Measurements from ENCODE around the gene C1orf174. TPM values are rescaled to one million over a fixed set of nuclear protein-coding genes. Genes with fewer than 3 reads are reported as not detected.

The C1orf174 gene
- total RNA-seq, 1 experiment from 2014 or later = 21.1 TPM

GRCh38 chr1:3900969-3901529, 977 bp upstream of the C1orf174 start:
- Mint-ChIP-seq H3K4me1 (peaks cover 30 to 36% of the 10 kb centered on the region in 2 experiments), H3K4me3 (peak overlapping the region; percentile 84 to 95), H3K36me3 (ENCODE audit: insufficient read depth in 1 of 3, low read depth in 3 of 3) (peaks cover 2 to 17% (median 8%) of the 10 kb centered on the region in 3 experiments), H3K27me3 (ENCODE audit: low read depth) (no peaks in the 10 kb centered on the region), H3K9me3 (peaks cover 13 to 15% of the 10 kb centered on the region in 2 experiments), H3K27ac (peak overlapping the region; percentile 99 to 100 (median 99); a peak in 5 of 7 replicates)
- Histone ChIP-seq H3K79me1 (ENCODE audit: insufficient read depth, low read depth, low read length, poor library complexity, severe bottlenecking) (peaks cover 11% of the 10 kb centered on the region), H3K27me3 (ENCODE audit: insufficient read depth, low read length) (no peaks in the 10 kb centered on the region), H4K91ac (ENCODE audit: insufficient read length, low read depth, low read length) (no peak overlapping the region), H3K9me3 (ENCODE audit: control insufficient read depth, low read depth, low read length) (no peaks in the 10 kb centered on the region), H2BK12ac (ENCODE audit: insufficient read length, low read depth, low read length) (no peak overlapping the region), H2BK20ac (ENCODE audit: low read depth, low read length, poor library complexity, severe bottlenecking) (no peak overlapping the region), H2AFZ (ENCODE audit: low read length) (no peak overlapping the region), H4K8ac (replicated peaks; ENCODE audit: insufficient read length, low read depth, low read length) (no peak overlapping the region), H3T11ph (ENCODE audit: low read length) (no peak overlapping the region), H3K4me1 (ENCODE audit: insufficient read depth, low read length) (no peaks in the 10 kb centered on the region), H4K5ac (ENCODE audit: insufficient read length, low read depth, low read length) (no peak overlapping the region), H2AK5ac (ENCODE audit: insufficient read length, low read length) (no peak overlapping the region), H2BK120ac (ENCODE audit: low read depth, low read length, poor library complexity, severe bottlenecking) (no peak overlapping the region), H3K14ac (ENCODE audit: insufficient read depth, low read length) (peak overlapping the region; percentile 9; the same call in 1 of the 2 replicates), H3K27ac (ENCODE audit: insufficient read length, low read depth, low read length) (no peak overlapping the region), H3K23me2 (ENCODE audit: insufficient read length, low read depth, low read length, poor library complexity, severe bottlenecking) (peaks cover 7% of the 10 kb centered on the region), H2BK15ac (ENCODE audit: low read depth, low read length) (no peak overlapping the region), H3K79me2 (ENCODE audit: insufficient read depth, low read length) (peaks cover 22% of the 10 kb centered on the region; the same call in 1 of the 2 replicates), H2BK5ac (ENCODE audit: insufficient read length, low read length) (no peak overlapping the region), H3K23ac (ENCODE audit: insufficient read length, low read depth, low read length) (no peak overlapping the region), H3K56ac (ENCODE audit: insufficient read length, low read depth, low read length) (no peak overlapping the region), H3K18ac (ENCODE audit: insufficient read length, low read depth, low read length) (peak overlapping the region; percentile 50), H3K4me2 (ENCODE audit: insufficient read depth, insufficient read length, low read length) (peak overlapping the region; percentile 28), H3K4ac (ENCODE audit: low read depth, low read length) (no peak overlapping the region), H4K20me1 (ENCODE audit: control insufficient read depth, insufficient read depth, insufficient read length) (no peaks in the 10 kb centered on the region), H3K9ac (ENCODE audit: extremely low read depth, insufficient read length, low read length) (peak overlapping the region; percentile 41)
- whole genome bisulfite sequencing (ENCODE audit: extremely low coverage, insufficient read length, low lambda C conversion rate) = no CpG with 5 or more reads among the region's 51 CpGs
- TF ChIP-seq, protein P1, sequence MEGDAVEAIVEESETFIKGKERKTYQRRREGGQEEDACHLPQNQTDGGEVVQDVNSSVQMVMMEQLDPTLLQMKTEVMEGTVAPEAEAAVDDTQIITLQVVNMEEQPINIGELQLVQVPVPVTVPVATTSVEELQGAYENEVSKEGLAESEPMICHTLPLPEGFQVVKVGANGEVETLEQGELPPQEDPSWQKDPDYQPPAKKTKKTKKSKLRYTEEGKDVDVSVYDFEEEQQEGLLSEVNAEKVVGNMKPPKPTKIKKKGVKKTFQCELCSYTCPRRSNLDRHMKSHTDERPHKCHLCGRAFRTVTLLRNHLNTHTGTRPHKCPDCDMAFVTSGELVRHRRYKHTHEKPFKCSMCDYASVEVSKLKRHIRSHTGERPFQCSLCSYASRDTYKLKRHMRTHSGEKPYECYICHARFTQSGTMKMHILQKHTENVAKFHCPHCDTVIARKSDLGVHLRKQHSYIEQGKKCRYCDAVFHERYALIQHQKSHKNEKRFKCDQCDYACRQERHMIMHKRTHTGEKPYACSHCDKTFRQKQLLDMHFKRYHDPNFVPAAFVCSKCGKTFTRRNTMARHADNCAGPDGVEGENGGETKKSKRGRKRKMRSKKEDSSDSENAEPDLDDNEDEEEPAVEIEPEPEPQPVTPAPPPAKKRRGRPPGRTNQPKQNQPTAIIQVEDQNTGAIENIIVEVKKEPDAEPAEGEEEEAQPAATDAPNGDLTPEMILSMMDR (conservative IDR thresholded peaks at IDR 0.05) = no peak
- peak; percentile 97 for DNase-seq
